GM19025 (cell line): Measurements from ENCODE around the gene GNAO1.

ENCODE experiments used
- ATAC-seq: cut with Tn5 transposase; IDR thresholded peaks from one replicate; pipeline ENCODE4 v1.9.1; 2021; ENCODE audit warnings: mild to moderate bottlenecking, low read depth, moderate library complexity; ENCODE audit not compliant: unreplicated experiment

GNAO1 gene

DNA sequence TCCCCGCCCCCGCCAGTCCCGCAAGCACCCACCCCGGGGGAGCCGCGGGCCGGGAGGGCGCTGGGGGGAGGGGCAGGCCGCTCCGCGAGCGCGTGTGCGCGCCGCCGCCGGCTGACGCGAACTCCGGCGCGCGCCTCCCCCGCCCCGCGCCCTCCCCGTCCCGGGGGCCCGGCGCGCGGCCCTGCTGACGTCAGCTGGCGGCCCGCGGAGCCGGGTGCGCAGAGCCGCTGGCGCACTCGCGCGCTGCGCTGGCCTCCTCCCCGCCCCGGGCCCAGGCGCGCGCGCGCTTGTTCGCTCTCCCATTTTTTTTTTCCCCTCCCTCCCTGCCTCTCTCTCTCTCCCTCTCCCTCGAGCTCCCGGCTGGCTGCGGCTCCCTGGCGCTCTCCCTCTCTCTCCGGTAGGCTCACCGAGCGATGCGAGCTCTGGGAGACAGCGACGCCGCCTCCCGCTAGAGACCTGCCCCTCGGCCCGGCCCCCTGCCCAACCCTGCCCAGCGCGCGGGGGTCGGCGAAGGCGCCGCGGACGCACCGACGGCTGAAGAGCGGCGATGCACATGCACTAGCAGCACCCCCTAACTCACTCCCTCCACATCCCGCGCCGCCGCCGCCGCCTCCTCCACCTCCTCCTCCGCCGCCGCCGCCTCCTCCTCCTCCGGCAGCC is at the start of gene GNAO1:
TSS of gene GNAO1 (plus strand) at position 334 of the 660 bp plus-strand sequence. CDS start 747 bp downstream, outside the sequence.
- ATAC-seq, result no peak

DNA sequence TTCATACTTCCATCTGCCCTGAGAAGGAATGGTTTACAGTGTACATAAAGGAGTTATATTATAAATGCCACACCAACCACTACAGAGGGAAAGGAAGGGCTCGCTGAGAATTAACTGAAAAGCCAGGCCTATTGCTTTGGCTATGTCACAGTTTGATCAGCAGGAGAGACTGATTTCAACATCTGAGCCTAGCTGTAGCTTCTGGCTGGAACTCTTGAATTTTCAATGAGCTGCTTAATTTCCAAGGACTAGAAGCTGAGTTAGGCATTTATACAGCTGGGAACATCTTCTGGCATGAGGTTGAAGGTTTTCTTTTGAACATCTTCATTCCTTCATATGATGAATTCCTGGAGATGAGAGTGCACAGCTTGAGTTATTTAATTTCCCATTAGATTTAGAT is 47.6 kb upstream of the GNAO1 start:
- no peak for ATAC-seq

DNA sequence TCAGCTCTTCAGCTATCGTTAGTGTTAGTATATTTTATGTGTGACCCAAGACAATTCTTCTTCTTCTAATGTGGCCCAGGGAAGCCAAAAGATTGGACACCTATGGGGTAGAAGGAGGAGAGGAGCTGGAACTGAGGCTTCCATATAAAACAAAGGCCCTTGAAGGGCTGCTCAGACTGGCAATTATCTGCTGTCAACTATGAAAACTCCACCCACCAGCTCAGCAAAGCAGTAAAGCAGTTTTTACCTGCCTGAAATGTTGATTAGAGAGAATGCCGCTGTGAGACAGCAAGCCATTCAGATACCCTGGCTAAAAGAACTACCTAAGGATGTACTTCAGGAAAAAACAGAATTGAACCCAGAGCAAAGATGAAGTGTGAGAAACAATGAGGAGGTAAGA is 45.9 kb upstream of the GNAO1 start:
- no peak for ATAC-seq

DNA sequence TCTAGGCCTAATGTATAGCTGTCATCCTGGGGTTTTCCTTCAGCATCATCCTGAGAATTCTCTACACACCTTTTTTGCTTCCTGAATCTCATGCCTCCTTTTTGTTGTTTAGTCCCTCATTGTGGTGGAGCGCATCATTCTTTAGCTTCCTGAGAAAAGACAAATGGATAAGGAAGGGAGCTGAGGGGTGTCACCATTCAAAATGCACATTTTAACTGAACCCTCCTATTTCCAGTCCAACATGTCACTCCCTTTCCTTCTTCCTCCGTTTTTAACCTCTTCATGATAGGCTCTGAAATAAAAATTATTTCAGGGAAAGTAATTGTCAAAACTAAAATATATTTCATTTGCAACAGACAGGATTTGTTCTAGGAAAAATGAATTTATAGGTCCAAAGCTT is 39.7 kb upstream of the GNAO1 start:
- no peak for ATAC-seq

DNA sequence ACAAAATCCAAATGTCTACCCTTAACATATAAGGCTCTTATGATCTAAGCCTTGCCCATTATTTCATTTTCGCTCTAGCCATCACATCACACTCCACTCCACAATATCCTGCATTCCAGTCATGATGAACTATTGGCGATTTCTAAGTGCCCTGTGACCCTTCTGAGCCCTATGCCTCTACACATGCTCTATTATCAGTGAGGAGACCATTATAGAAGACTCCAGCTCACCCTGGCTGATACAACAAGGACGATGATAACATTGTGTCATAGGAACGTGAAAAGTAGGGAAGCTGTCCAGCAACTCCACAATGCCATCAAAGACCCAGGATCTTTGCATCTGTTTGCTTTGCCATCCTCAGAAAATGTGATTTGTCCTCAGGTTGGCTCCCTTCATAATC is 29.6 kb upstream of the GNAO1 start:
- no peak for ATAC-seq

DNA sequence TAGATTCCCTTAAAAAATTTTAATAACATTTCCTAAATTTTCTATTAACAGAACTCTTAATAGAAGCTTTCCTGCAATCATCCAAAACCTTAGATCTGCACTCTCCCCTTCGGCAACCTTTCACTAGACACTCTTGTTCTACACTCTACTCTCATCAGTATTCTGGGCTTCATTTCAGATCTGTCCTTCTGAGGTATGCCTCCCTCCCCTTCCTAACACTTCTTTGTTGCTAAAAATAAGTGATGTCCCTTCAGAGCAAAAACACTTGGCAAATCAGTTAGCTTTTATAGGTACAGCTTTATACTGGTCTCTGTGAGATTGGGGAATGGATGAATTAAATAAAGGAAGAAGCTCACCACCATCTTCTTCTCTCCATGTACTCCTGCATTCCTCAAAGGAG is 28.2 kb upstream of the GNAO1 start:
- ATAC-seq, result no peak

DNA sequence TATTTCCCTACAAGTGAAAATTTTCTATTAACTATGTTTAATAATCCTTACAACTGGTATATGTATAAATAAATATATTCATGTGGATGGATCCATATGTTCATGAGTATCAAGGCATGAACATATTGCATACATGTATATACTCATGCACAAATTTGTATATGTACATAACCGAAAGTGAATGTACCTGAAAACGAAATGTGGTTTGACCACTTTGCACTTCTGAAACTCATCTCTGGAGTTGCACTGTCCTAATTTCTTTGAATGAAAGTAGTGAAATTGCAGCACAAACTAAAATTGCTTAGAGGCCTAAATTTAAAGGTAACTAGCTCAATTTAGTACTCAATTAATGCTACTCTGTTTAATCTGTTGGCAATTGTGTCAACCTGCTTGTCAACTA is 27.4 kb upstream of the GNAO1 start:
- ATAC-seq, result no peak

DNA sequence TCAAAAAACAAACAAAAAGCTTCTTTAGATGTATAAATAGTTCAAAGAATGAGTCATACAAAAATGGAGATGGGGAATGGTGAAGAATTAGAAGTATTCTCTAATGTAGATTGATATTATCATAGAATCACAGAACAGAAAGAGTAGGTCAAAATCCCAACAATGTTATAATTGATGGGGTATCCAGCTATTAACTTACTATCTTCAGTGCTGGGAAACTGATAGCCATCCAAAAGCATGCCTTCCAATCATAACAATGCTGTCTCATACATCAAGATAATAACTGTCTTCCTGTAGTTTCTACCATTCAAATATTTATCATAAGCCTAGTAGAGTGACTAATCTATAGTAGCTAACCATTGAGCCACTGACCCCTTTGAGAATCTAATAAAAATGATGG is 26.7 kb upstream of the GNAO1 start:
- no peak for ATAC-seq

DNA sequence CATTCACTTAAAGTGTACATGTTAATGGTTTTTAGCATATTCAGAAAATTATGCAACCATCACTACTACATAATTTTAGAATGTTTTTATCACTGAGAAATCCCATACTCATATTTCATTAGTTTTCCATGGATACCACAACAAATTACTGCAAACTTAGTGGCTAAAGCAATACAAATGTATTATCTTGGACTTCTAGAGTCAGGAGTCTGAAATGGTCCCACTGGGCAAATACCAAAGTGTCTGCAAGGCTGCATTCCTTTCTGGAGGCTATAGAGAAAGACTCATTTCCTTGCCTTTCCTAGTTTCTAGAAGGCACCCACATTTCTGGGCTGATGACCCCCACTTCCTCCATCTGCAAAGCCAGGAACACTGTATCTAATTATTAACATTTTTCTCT is 16.9 kb upstream of the GNAO1 start:
- ATAC-seq, result no peak

DNA sequence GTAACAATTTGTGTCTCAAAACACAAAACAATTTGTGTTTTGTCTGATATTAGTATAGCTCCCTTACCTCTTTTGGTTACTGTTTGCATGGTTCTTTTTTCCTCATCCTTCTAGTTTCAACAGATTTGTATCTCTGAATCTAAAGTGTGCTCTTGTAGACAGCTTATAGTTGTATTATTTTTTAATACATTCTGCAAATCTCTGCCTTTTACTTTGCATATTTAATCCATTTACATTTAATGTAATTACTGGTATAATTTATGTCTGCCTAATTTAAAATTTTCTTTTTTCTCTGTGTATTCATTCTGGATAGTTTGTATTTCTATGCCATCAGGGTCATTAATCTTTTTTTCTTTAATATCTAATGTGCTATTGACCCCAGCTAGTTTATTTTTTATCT is 9.9 kb upstream of the GNAO1 start:
- ATAC-seq, result no peak

DNA sequence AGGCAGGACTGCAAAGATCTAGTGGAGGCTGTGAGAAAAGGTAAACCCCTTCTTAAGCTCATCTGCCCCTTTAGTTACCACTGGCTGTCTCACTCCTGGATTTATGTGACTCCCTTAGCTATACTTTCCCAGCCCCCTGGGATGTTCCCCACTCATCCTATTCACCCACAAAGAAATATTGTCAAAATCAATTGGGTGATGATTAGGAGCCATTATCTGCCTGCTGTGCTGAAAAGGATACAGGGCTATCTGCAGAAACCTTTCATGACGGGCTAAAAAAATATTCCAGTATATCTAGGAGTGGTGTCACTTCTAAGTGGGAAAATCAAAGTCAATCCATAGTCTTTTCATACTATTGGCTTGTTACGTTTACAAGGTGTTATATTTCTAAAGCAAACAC is 8.0 kb upstream of the GNAO1 start:
- ATAC-seq, result no peak

DNA sequence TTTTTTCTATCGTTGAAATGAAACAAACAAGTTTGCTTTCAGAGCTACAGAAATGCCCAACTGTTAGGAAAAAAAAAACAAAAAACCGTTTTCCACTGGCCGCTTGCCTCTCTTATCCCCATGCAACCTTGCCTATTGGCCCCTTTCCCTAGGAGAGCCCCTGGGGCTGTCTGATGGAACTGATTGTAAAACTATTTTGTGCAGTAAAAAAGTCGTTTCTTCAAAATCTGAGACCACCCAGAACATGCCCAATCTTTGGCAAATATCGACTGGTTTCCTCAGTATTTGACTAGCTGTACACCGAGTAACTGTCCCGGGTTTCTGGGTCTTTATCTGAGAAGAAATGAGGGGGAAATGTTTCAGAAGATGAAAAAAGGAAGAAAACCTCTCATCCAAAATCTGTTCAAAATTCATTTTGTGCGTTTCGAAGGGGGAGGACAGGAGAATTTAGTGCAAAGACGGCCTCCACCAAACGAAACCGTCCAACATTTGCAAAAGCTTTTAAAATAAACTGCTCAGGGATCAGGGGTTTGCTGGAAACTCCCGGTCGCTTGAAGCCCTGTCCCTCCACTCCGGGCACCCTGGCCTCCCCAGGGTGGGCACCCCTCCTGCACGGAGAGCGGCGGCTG is 1.1 kb upstream of the GNAO1 start:
- no peak for ATAC-seq

DNA sequence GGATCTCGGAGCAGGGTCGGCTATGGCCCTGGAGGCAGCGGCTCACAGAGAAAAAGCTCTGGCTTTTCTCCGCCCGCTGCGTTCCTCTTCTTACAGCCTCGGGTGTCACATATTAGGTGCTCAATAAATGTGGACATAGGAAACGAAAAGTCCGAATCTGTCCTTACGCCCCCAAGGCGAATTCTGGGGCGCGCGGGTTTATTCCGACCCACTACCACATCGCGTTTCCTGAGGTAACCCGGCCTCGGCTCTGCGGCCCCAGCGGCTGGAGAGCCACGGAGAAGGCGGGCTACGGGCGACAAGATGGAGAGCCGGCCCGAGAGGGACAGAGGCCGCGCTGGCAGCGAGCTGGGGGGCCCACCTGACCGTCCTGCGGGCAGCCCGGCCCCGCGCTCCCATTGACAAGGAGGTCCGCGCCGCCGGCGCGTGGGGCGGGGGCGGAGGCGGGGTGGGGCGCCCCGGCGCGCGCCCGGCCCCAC is 573 bp upstream of the GNAO1 start:
- ATAC-seq, result no peak

DNA sequence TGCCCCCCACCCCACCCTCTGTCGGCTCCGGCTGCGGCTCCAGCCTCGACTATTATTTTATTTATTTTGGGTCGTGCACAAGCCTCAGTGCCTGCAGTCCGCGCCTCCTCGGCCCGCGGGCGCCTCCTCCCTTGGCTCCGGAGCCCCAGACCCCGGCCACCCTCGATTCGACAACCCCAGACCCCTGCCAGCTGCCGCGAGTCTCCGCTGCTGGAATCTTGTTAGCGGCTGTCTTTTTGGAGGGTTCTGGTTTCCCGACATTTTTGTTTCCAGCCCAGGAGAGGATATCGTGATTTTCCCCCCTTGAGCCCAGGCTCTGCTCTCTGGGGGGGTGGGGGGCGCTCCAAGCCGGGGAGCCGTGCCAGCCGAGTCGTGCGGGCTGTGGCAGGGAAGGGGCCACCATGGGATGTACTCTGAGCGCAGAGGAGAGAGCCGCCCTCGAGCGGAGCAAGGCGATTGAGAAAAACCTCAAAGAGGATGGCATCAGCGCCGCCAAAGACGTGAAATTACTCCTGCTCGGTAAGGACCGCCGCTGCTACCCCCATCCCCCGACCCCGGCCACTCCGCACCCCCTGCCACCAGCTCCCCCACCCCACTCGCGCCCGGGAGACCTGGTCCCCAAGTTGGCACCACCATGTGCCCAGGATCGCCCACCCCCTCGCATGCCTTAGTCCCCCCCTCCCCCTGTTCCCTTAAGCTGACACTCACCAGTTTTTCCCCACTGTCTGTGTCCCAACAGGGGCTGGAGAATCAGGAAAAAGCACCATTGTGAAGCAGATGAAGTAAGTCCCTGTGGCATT is 746 bp downstream of the GNAO1 start:
- no peak for ATAC-seq

DNA sequence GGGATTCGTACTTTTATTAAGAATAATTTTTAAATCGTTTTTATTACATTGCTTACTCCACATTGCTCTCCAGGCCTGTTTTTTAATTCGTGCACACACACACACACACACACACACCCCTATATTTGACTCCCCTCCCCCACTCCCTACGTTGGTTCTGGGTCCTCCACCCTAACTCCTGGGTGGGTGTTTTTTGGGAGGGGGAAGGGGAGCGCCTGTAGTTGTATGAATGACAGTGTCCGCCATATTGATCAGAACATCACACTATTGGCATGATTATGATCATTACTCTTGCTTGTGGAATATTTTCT is 1.3 kb downstream of the GNAO1 start:
- no peak for ATAC-seq

DNA sequence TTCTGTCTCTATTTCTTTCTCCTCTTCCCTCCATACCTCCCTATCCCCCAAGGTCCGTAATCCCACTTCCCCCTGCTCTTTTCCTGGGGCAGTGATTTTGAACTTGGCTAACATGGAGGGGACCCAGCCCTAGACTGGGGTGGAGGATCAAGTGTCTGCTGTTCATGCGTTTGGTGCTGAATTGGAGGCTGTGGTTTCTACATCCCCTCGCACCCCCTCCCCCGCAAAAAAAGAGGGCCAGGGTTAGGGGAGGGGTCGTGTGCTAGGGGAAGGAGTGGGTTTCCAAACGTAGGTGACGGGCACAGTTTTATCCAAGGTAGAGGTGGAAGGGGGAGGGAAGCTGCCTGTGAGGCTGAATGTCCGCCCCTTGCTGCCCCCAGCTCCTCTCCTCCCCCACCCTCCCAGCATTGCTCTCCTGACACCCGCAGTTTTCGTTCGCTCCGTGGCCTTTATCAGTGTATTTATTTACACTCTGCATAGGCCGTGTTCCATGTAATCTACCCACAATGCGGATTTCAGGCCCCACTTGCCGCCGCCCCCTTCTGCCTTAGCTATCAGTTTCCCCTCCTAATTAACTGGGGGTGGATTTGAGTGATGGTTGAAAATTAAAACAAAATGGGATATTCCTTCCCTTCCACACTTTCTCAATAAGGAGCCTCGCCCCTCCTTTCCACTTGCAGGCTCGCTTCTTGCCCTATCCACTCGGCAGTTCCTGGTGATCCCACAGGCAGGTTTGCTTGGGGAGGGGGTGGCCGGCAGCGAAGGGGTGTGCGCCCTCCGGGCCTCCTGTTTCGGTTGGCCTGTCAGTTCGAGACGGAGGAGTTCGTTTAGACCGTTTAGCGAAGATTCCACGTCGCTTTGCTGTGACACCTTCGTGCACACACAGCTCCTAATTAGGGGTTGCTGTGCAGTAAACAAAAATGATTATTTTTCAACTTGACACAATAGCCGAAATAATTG is 2.0 kb downstream of the GNAO1 start:
- no peak for ATAC-seq

DNA sequence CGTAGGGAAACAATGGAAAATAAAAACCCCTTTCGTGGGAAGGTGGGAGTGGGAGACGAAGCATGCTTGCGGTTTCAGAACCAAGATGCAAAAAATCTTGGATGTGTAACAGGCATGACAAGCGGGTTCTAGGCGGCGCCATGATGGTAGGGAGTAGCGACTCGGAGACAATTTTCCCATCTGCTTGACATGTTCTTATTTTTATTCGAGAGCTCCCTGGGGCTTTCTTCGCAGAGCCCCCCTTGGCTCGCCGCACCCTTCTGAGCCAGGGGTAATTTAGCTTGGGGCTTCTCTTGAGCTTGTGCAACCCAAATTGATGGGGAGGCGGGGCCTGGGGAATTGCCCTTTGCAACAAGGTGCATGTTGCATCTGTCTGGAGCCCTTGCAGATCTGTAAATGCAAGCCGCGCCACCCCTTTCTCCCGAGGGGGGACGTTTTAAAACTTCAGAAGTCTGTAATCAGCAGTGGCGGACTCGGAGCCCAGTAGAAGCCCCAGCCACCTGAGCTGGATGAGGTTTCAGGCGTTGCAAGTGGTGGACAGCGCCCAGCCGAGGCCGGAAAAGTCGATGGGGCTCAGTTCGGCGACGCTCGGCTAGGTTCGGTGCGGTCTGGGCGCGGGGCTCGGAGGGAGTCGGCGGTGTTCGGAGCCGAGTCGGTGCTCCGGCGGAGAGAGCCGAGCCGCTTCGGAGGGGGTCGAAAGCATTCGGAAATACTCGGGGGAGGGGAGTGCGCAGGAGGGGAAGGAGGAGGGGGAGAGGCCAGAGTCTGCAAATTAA is 2.9 kb downstream of the GNAO1 start:
- ATAC-seq, result no peak

DNA sequence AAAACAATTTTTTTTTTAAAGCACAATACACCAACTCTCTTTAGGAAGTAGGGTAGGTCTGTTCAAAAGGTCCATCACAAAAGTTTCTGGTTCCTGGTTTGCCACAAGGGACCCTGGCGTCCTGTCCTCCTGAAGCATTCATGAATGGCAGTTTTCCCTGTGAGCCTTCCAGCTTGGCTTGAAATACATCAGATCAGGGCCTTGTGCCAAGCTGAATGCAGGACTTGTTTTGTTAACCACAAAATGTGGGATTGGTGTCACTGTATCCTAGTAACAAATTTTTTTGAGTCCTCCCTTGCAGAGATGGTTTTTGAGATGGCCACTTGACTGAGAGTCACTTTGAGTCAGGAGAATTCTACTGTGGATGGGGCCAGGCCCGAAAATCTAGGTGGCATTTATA is 3.9 kb downstream of the GNAO1 start:
- no peak for ATAC-seq

DNA sequence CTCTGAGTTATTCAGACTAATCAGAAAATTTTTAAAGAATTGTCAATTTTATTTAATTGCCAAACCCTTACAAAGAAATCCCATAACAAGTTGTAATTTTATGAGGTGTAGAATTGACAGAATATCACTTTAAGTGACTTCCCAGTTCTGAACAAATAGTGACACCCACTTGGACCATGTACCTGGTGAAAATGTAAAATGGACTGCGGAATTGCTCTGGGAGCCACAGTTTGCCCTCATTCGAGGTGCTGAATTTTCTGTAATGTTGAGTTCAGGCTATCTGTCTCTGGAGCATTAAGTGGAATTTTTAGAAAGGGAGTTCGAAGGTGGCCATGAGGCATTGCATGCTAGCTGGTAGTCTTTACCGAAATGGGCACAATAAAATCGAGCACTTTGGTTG is 5.1 kb downstream of the GNAO1 start:
- ATAC-seq, result no peak
